ENCODE measurements around the gene ADGRA1.

The ADGRA1 gene

GRCh38 chr10:133151543-133151972 is 63.8 kb downstream of the ADGRA1 start:
- no peak for DNase-seq

GRCh38 chr10:133154411-133154810 is 66.7 kb downstream of the ADGRA1 start:
- no peak for DNase-seq

DNA sequence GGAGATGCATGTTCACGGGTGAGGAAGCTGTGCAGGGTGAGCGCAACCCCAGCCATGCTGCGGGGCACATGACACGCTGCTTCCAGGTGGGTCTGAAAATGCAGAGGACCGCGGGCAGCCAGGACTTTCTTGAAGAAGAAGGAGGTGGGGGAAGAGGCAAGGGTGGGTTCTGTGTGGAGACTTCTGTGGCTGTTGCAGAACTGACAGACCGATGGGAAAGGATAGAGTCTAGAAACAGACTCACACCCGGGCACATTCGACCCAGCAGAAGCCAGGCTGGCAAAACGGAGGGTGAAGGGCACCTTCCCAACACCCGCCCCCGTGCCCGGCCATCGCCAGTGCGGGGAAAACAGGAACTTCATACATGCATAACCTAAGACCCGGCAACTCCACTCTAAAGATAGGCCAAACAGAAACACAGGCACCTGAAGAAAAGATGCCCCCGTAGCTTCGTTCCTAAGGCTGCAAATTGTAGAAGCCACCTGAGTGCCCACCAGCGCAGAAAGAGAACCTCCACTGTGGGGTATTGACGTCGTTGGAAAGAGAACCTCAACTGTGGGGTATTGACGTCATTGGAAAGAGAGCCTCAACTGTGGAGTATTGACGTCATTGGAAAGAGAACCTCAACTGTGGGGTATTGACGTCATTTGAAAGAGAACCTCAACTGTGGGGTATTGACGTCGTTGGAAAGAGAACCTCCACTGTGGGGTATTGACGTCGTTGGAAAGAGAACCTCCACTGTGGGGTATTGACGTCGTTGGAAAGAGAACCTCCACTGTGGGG is 67.5 kb downstream of the ADGRA1 start:
- DNase-seq = no peak

- no peak for DNase-seq
These were observed 69.2 kb downstream of the ADGRA1 start for GRCh38 chr10:133156674-133157579.

GRCh38 chr10:133157662-133158436 is 70.1 kb downstream of the ADGRA1 start:
- DNase-seq = no peak

- no peak for DNase-seq
These were observed 70.7 kb downstream of the ADGRA1 start for GRCh38 chr10:133158437-133158755.

GRCh38 chr10:133158756-133159610 is 71.3 kb downstream of the ADGRA1 start:
- DNase-seq = peak; percentile 42

DNA sequence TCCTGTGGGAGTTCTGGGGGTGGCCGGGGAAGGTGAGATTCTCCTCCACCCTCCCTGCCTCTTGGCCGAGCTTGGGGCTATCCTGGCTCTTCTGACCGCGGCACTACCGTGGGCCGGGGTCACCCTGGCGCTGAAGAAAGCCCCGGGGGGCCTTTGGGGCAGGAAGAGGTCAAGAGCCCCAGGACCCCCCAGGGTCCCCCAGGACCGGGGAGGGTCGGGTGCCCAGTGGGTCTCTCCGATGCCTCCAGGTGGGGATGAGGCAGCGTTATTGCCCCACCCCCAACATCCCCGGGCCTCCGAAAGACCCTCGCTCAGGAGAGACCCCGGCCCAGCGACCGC is 71.9 kb downstream of the ADGRA1 start:
- no peak for DNase-seq

GRCh38 chr10:133159950-133160825 is 72.5 kb downstream of the ADGRA1 start, which contains the start of gene KNDC1:
Gene KNDC1 (plus strand): TSS chr10:133160219. CDS start chr10:133160468, 249 bp downstream.
- peak; percentile 18 for DNase-seq

- DNase-seq = no peak
These were observed 73.2 kb downstream of the ADGRA1 start for GRCh38 chr10:133160826-133161471.

DNA sequence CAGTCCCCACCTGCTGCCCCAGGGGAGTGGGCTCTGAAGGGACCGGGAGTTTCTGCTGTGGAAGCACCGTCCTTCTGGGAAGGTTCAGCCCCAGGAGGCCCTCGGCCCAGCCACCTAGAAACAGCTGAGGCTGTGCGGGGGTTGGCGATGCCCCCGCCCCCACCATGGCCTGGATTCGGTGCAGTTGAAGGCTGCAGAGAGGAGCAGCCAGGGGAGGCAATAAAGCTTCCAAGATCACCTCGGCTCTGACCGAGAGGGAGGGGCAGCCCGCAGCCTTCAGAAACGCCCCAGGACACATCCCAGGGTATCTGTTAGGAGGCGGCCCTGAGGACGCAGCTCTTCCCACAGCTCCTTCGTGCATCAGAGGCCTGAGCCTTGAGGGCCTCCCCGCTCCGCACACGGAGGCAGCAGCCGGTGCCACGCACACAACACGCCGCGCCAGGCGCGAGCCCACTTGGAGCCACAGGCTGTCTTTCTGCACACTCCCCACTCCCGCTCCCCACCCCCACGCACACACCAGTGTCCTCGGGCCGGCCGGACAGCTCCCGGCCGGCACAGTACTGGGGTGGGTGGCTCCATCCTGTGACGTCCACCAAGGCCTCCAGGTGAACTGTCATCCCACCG is 73.9 kb downstream of the ADGRA1 start:
- DNase-seq = no peak

GRCh38 chr10:133162178-133162909 is 74.6 kb downstream of the ADGRA1 start:
- no peak for DNase-seq

DNA sequence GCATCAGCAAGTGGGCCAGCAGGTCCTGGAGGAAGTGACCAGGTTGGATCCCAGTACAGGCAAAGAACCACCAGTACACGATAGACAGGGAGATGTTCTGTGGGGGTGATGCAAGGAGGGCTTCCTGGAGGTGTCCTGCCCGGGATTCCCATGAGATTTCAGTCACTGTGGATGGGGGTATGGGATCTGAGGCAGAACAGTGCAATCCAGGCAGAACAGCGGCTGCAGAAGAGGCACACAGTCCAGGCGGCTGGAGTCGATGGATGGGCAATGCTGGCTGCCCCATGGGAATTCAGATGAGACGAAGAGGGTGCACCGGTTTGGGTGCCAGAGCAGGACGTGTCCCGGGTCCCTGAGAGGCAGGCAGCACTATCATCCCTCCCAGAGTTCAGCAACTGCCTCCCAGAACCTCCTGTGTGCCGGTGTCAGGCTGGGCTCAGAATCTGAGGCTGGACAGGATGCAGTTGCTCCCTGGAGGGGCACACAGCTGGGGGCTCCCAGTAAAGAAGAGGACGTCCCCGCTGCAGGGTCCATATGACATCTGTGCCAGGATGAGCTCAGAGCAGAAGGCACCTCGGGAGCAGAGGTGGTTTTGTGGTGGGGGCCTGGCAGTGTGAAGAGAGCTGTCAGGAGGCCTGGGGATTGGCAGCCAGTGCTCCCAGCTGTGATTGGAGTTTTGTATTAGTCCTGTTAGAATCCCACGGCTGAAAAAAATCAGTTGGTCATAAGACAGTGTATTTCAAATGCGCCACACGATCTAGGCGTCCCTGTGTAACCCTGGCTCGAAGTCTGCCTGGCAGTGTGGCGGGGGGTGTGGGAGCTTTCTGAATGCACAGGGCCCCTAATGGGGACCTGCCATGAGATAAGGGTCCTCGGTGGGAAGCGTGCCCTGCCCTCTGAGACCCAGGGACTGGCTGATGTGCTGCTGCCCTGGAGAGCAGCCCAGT is 75.5 kb downstream of the ADGRA1 start:
- no peak for DNase-seq

GRCh38 chr10:133163889-133164815 is 76.4 kb downstream of the ADGRA1 start:
- DNase-seq = no peak

DNA sequence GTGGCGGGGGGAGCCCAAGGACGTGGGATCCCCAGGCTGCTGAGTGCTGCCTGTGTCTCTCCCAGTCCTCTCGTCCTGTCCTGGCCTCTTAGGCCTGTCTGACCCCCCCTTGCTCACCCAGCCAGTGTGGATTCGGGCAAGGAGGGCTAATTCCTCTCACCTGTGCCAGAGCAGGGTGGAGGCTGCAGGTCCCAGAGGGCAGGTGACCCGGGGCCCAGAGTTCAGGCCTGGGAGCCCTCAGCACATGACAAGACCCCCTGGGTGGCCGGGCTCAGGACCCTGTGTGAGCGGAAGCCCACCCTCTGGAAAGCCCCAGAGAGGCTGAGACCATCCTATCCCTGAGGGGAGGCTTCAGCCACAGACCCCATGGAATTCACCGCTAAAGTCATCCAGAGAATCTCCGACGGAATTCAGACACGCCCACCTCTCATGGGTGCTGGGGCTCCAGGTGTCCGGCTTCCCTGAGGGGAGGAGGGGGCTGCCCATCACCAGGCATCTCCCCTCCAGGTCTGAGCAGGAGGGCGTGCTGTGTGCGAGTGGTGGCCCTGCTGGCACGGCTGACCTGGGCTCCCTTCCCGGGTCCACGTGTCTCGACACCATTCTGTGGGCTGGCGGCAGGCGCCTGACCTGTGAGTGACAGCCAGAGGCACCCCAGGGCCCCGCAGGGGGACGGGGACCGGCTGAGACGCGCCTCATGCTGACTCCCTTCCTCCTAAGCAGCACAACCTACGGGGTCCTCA is 77.3 kb downstream of the ADGRA1 start:
- no peak for DNase-seq

Measured in RPMI8226 (cell line).